ENCODE measurements around the gene HMGB3.

Gene HMGB3

DNA sequence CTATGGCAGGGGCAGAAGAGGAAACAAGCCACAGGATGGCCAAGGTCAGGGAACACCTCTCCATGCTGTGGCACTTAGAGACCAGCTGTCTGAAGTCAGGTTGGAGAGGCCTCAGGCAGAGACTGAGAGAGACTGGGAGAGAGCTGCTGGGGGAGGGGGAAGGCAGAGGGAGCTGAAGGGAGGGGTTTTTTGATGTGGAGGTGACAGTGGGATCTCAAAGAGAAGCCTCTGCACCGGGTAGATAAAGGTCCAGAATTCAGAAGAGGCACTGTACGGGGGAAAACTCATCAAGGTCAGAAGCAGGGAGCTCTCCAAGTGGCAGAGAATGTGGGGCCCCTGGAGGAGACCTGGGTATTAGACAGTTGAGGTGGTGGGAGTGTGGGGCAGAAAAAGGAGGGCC lies 41.6 kb upstream of the HMGB3 start:
- H3K4me2 ChIP-seq (ENCODE audit: low read depth, low read length, poor library complexity, severe bottlenecking), result no peak overlapping the region
- no peaks in the 10 kb centered on the region for H3K79me2 ChIP-seq (ENCODE audit: insufficient read depth, low read length)

DNA sequence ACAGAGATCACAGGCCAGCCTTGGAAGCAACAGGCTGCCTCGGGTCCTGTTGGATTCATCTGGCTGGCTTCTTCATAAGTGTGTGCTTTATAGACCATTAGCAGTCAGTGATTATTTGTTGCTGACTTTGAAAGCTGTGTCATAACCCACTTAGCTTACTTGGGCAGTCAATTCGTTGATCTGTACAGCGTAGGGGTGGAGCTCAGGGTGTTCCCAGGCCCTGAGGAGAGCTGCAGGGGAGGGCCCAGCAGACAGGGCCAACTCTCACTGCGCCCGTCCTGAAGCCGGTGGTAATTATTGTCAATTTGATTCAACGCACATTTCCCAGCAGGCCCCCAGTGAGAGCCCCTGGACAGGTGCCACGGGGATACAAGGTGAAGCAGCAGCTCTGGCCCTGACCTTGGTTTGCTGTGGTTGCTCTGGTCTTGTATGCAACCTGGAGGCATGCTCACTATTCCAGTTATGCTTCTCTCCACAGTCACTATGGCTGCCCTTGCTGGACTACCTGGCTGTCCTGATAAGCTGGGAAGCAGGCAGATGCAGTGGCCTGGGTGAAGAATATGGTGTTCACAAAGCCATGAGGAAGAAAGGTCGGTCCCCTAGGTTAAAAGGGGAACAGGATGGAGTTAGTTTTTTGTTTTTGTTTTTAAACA lies 40.1 kb upstream of the HMGB3 start:
- no peak overlapping the region for H3K4me2 ChIP-seq (ENCODE audit: low read depth, low read length, poor library complexity, severe bottlenecking)
- no peaks in the 10 kb centered on the region for H3F3A ChIP-seq (ENCODE audit: insufficient read depth)
- H3K79me2 ChIP-seq (ENCODE audit: insufficient read depth, low read length), result no peaks in the 10 kb centered on the region
- no peak overlapping the region for H3K9ac ChIP-seq (ENCODE audit: low read length)
- H3K27ac ChIP-seq (ENCODE audit: low read depth, low read length), result no peak overlapping the region
- H3K4me3 ChIP-seq (ENCODE audit: insufficient read depth, low read length, poor library complexity, severe bottlenecking), result no peak overlapping the region
- no peaks in the 10 kb centered on the region for H4K20me1 ChIP-seq (ENCODE audit: low read depth, low read length)
- H3K9me3 ChIP-seq (ENCODE audit: insufficient read depth, low read length), result no peaks in the 10 kb centered on the region
- no peaks in the 10 kb centered on the region for H3K9me2 ChIP-seq (replicated peaks; ENCODE audit: insufficient read depth, low read length)
- H3K27me3 ChIP-seq (ENCODE audit: low read length), result no peaks in the 10 kb centered on the region
- no peak for TF ChIP-seq EZH2phosphoT487 (conservative IDR thresholded peaks at IDR 0.05; ENCODE audit: low read length)
- no peak for TF ChIP-seq CTCF (IDR thresholded peaks at IDR 0.05; ENCODE audit: insufficient read depth, low read length, poor library complexity, severe bottlenecking)
- no peaks in the 10 kb centered on the region for H3K36me3 ChIP-seq (ENCODE audit: low read length)
- no peak overlapping the region for H2AFZ ChIP-seq (ENCODE audit: low read depth, low read length, severe bottlenecking)

More for the DNA sequence above, 41.6 kb upstream of the HMGB3 start:
- no peaks in the 10 kb centered on the region for H3K27me3 ChIP-seq (ENCODE audit: low read length)
- no peak overlapping the region for H3K4me3 ChIP-seq (ENCODE audit: insufficient read depth, low read length, poor library complexity, severe bottlenecking)
- H3F3A ChIP-seq (ENCODE audit: insufficient read depth), result no peaks in the 10 kb centered on the region
- no peak overlapping the region for H2AFZ ChIP-seq (ENCODE audit: low read depth, low read length, severe bottlenecking)
- H4K20me1 ChIP-seq (ENCODE audit: low read depth, low read length), result no peaks in the 10 kb centered on the region
- H3K9ac ChIP-seq (ENCODE audit: low read length), result no peak overlapping the region
- no peaks in the 10 kb centered on the region for H3K9me2 ChIP-seq (replicated peaks; ENCODE audit: insufficient read depth, low read length)
- TF ChIP-seq EZH2phosphoT487 (conservative IDR thresholded peaks at IDR 0.05; ENCODE audit: low read length), result no peak
- TF ChIP-seq CTCF (IDR thresholded peaks at IDR 0.05; ENCODE audit: insufficient read depth, low read length, poor library complexity, severe bottlenecking), result no peak
- no peaks in the 10 kb centered on the region for H3K36me3 ChIP-seq (ENCODE audit: low read length)
- no peak overlapping the region for H3K27ac ChIP-seq (ENCODE audit: low read depth, low read length)
- no peaks in the 10 kb centered on the region for H3K9me3 ChIP-seq (ENCODE audit: insufficient read depth, low read length)

- Histone ChIP-seq H3K27me3 (ENCODE audit: low read length) (no peaks in the 10 kb centered on the region), H3K9me3 (ENCODE audit: insufficient read depth, low read length) (no peaks in the 10 kb centered on the region), H3K4me3 (ENCODE audit: insufficient read depth, low read length, poor library complexity, severe bottlenecking) (no peak overlapping the region), H3K9me2 (replicated peaks; ENCODE audit: insufficient read depth, low read length) (no peaks in the 10 kb centered on the region), H3K36me3 (ENCODE audit: low read length) (no peaks in the 10 kb centered on the region), H3K27ac (ENCODE audit: low read depth, low read length) (no peak overlapping the region), H3K9ac (ENCODE audit: low read length) (no peak overlapping the region), H3K79me2 (ENCODE audit: insufficient read depth, low read length) (no peaks in the 10 kb centered on the region), H2AFZ (ENCODE audit: low read depth, low read length, severe bottlenecking) (no peak overlapping the region), H3K4me2 (ENCODE audit: low read depth, low read length, poor library complexity, severe bottlenecking) (no peak overlapping the region), H3F3A (ENCODE audit: insufficient read depth) (no peaks in the 10 kb centered on the region), H4K20me1 (ENCODE audit: low read depth, low read length) (no peaks in the 10 kb centered on the region)
- TF ChIP-seq EZH2phosphoT487 (conservative IDR thresholded peaks at IDR 0.05; ENCODE audit: low read length), result no peak
- TF ChIP-seq CTCF (IDR thresholded peaks at IDR 0.05; ENCODE audit: insufficient read depth, low read length, poor library complexity, severe bottlenecking), result no peak
Observed at GRCh38 chrX:150944233-150944632, 38.9 kb upstream of the HMGB3 start.
